T-helper 1 cell (primary cell): ENCODE measurements around the gene H2BW1.
"Not testable (repeated sequence)": the region's sequence is repeated elsewhere in the genome, so short reads cannot be mapped to it uniquely, and the experiment has no call there.

ENCODE experiments used
- DNase-seq, 5 donors: peaks; one replicate each; pipeline ENCODE4 v3.0.0-alpha.2; 2012 to 2020
- total RNA-seq, 4 donors: gene quantifications; one replicate each; lab custom pipeline; 2026; lab: John Stamatoyannopoulos, UW

H2BW1 gene
- 0 reads per million in 4 donors for total RNA-seq

- no peak for DNase-seq
Measured at GRCh38 chrX:104013606-104014005, at the start of gene H2BW1. TSS of gene H2BW1 (minus strand) at chrX:104013708. CDS start at chrX:104013576, 132 bp downstream.

DNA sequence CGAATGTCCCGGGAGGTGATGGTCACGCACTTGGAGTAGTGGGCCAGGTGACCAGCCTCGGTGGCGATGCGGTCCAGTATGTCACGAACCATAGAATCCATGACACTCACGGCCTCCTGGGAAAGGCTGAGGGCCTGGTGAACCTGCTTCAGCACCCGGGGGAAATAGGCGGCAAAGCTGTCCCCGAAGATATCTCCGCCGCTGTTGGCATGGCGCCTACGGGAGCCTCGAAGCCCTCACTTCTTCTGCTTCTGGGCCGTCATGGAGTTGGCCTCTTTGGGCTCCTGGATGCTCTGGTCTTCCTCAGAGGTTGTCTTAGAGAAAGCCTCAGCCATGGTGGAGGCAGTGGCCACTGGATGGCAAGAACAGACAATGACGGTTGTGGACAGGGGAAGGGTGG, 49.1 kb upstream of the H2BW1 start:
- not testable (repeated sequence) for DNase-seq

DNA sequence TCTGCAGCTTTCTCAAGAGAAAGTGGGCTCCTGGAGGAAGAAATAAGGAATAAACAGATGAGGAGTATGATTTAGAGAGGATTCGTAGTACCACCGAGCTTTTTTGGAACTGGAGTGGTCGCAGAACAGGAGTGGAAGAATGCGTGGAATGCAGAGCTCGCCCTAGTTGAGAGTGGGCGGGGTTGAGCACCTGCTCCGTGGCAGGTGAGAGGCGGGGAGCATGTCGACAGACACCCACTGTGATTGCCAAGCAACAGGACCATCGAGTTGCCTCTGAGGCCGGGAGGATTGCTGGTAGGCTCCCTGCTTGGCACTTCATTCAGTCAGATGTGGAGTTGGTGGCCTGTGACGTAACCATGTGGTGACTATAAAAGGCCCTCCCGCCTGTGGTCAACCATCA, 41.4 kb upstream of the H2BW1 start:
- DNase-seq = not testable (repeated sequence)

DNA sequence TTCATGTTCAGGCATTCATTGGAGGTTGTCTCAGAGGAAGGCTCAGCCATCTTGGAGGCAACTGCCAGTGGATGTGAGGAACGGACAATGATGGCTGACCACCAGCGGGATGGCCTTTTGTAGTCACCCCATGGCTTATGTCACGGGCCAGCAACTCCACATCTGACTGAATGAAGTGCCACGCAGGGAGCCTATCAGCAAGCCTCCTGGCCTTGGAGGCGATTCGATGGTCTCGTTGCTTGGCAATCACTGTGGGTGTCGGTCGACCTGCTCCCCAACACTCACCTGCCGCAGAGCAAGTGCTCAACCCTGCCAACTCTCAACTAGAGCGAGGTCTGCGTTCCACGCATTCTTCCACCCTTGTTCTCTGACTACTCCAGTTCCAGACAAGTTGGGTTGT, 33.7 kb upstream of the H2BW1 start:
- no peak for DNase-seq

- DNase-seq = no peak
Measured at GRCh38 chrX:104045642-104046041, 32.1 kb upstream of the H2BW1 start.

- no peak for DNase-seq
Measured at GRCh38 chrX:104041003-104041402, 27.5 kb upstream of the H2BW1 start.

- DNase-seq = no peak
Measured at GRCh38 chrX:104039689-104040505, 26.4 kb upstream of the H2BW1 start, which contains the start of gene H2BW2. TSS of gene H2BW2 (plus strand) at chrX:104039956. CDS start at chrX:104039995, 39 bp downstream.

- no peak for DNase-seq
Measured at GRCh38 chrX:104018126-104018525, 4.6 kb upstream of the H2BW1 start.

DNA sequence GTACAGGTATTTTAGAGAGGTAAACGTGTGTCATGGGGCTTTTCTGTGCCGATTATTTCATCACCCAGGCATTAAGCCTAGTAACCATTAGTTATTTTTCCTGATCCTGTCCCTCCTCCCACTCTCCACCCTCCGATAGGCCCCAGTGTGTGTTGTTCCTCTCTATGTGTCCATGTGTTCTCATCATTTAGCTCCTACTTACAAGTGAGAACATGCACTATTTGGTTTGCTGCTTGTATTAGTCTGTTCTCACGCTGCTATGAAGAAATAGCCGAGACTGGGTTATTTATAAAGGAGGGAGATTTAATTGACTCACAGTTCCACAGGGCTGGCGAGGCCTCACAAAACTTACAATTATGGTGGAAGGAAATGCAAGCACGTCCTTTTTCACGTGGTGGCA, 2.1 kb upstream of the H2BW1 start:
- not testable (repeated sequence) for DNase-seq

- DNase-seq = no peak
Measured at GRCh38 chrX:104013158-104013557, 350 bp downstream of the H2BW1 start.

DNA sequence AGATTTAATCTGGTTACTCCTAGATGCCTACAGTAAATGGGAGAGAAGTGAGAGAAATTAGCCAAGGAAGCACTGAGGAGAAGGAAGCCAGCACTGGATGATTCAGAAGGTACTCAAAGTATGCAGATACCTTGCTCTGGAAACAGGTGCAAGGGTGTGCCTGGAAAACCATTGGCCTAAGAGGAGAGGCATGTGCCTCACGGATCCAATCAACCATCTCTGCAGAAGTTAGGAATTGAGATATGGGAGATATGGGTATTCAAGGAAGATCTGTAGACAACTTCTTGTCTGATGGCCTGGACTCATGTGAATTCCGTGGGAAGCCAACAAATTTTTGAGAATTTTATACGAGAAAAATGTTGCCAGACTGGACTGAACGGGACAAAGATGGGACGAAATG, 4.7 kb downstream of the H2BW1 start:
- DNase-seq = no peak

DNA sequence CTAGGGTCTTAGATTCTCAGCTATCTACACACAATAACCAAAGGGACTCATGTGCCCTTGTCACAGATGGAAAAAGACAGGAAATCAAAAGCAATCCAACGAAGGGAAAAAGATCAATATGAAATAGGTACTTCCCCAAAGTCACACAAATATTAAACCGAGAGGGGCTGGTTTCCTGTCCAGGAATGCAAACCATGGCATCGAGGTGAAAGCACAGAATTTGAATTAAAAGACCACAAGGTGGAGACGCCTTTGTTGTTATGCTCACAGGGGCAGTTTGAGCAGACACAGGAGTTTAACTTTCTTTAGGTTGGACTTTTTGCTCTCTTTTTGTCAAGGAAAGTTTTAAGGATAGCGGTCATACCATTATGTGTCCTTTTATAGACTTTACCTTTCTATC, 14.3 kb downstream of the H2BW1 start:
- DNase-seq = no peak

GRCh38 chrX:103983508-103983907, 30.0 kb downstream of the H2BW1 start:
- DNase-seq = not testable (repeated sequence)

- not testable (repeated sequence) for DNase-seq
Measured at GRCh38 chrX:103962411-103963278, 50.9 kb downstream of the H2BW1 start, which contains the start of gene TMSB15B. TSS of gene TMSB15B (plus strand) at chrX:103962627.
